ENCODE results near the gene STK33. TPM values are rescaled to one million over a fixed set of nuclear protein-coding genes. Genes with fewer than 3 reads are reported as not detected.

STK33 gene
- total RNA-seq, 1 experiment from 2014 or later: 10.6 TPM

GRCh38 chr11:8541448-8541847, 52.6 kb downstream of the STK33 start:
- Histone ChIP-seq H3K36me3 (replicated peaks; ENCODE audit: control insufficient read depth, insufficient read depth, low read length) (no peaks in the 10 kb centered on the region), H3K4me3 (ENCODE audit: insufficient read depth, low read depth, low read length) (no peak overlapping the region), H3K27me3 (ENCODE audit: control insufficient read depth, insufficient read depth, low read length) (no peaks in the 10 kb centered on the region)
- no peak for DNase-seq

- Histone ChIP-seq H3K27me3 (ENCODE audit: control insufficient read depth, insufficient read depth, low read length) (no peaks in the 10 kb centered on the region), H3K36me3 (replicated peaks; ENCODE audit: control insufficient read depth, insufficient read depth, low read length) (no peaks in the 10 kb centered on the region), H3K4me3 (ENCODE audit: insufficient read depth, low read depth, low read length) (no peak overlapping the region)
- DNase-seq: peak; percentile 18
These were observed 60.7 kb downstream of the STK33 start for GRCh38 chr11:8533332-8533731.

- Histone ChIP-seq H3K36me3 (replicated peaks; ENCODE audit: control insufficient read depth, insufficient read depth, low read length) (no peaks in the 10 kb centered on the region), H3K27me3 (ENCODE audit: control insufficient read depth, insufficient read depth, low read length) (no peaks in the 10 kb centered on the region), H3K4me3 (ENCODE audit: insufficient read depth, low read depth, low read length) (no peak overlapping the region)
- no peak for DNase-seq
These were observed 61.6 kb downstream of the STK33 start for GRCh38 chr11:8532475-8532874.

- Histone ChIP-seq H3K36me3 (replicated peaks; ENCODE audit: control insufficient read depth, insufficient read depth, low read length) (no peaks in the 10 kb centered on the region), H3K4me3 (ENCODE audit: insufficient read depth, low read depth, low read length) (no peak overlapping the region), H3K27me3 (ENCODE audit: control insufficient read depth, insufficient read depth, low read length) (no peaks in the 10 kb centered on the region)
- DNase-seq: no peak
These were observed 62.0 kb downstream of the STK33 start for GRCh38 chr11:8531982-8532381.

GRCh38 chr11:8531312-8531711, 62.7 kb downstream of the STK33 start:
- Histone ChIP-seq H3K27me3 (ENCODE audit: control insufficient read depth, insufficient read depth, low read length) (no peaks in the 10 kb centered on the region), H3K4me3 (ENCODE audit: insufficient read depth, low read depth, low read length) (no peak overlapping the region), H3K36me3 (replicated peaks; ENCODE audit: control insufficient read depth, insufficient read depth, low read length) (no peaks in the 10 kb centered on the region)
- DNase-seq: no peak

GRCh38 chr11:8527939-8528338, 66.1 kb downstream of the STK33 start:
- Histone ChIP-seq H3K36me3 (replicated peaks; ENCODE audit: control insufficient read depth, insufficient read depth, low read length) (no peaks in the 10 kb centered on the region), H3K27me3 (ENCODE audit: control insufficient read depth, insufficient read depth, low read length) (no peaks in the 10 kb centered on the region), H3K4me3 (ENCODE audit: insufficient read depth, low read depth, low read length) (no peak overlapping the region)
- peak; percentile 24 for DNase-seq

GRCh38 chr11:8523396-8523795, 70.6 kb downstream of the STK33 start:
- no peak overlapping the region for H3K4me3 ChIP-seq (ENCODE audit: insufficient read depth, low read depth, low read length)
- DNase-seq: no peak
- H3K36me3 ChIP-seq (replicated peaks; ENCODE audit: control insufficient read depth, insufficient read depth, low read length): no peaks in the 10 kb centered on the region
- no peaks in the 10 kb centered on the region for H3K27me3 ChIP-seq (ENCODE audit: control insufficient read depth, insufficient read depth, low read length)

- Histone ChIP-seq H3K36me3 (replicated peaks; ENCODE audit: control insufficient read depth, insufficient read depth, low read length) (no peaks in the 10 kb centered on the region), H3K4me3 (ENCODE audit: insufficient read depth, low read depth, low read length) (no peak overlapping the region), H3K27me3 (ENCODE audit: control insufficient read depth, insufficient read depth, low read length) (no peaks in the 10 kb centered on the region)
- DNase-seq: no peak
These were observed 81.5 kb downstream of the STK33 start for GRCh38 chr11:8512547-8512946.

GRCh38 chr11:8503910-8504364, 90.1 kb downstream of the STK33 start:
- Histone ChIP-seq H3K36me3 (replicated peaks; ENCODE audit: control insufficient read depth, insufficient read depth, low read length) (no peaks in the 10 kb centered on the region), H3K4me3 (ENCODE audit: insufficient read depth, low read depth, low read length) (no peak overlapping the region), H3K27me3 (ENCODE audit: control insufficient read depth, insufficient read depth, low read length) (no peaks in the 10 kb centered on the region)
- no peak for DNase-seq

GRCh38 chr11:8501836-8502235, 92.2 kb downstream of the STK33 start:
- H3K4me3 ChIP-seq (ENCODE audit: insufficient read depth, low read depth, low read length): no peak overlapping the region
- H3K36me3 ChIP-seq (replicated peaks; ENCODE audit: control insufficient read depth, insufficient read depth, low read length): no peaks in the 10 kb centered on the region
- no peaks in the 10 kb centered on the region for H3K27me3 ChIP-seq (ENCODE audit: control insufficient read depth, insufficient read depth, low read length)
- DNase-seq: no peak

- DNase-seq: no peak
- Histone ChIP-seq H3K4me3 (ENCODE audit: insufficient read depth, low read depth, low read length) (no peak overlapping the region), H3K27me3 (ENCODE audit: control insufficient read depth, insufficient read depth, low read length) (no peaks in the 10 kb centered on the region), H3K36me3 (replicated peaks; ENCODE audit: control insufficient read depth, insufficient read depth, low read length) (no peaks in the 10 kb centered on the region)
These were observed 105.6 kb downstream of the STK33 start for GRCh38 chr11:8488395-8488794.

GRCh38 chr11:8487261-8487660, 106.8 kb downstream of the STK33 start:
- no peak for DNase-seq
- H3K36me3 ChIP-seq (replicated peaks; ENCODE audit: control insufficient read depth, insufficient read depth, low read length): no peaks in the 10 kb centered on the region
- H3K27me3 ChIP-seq (ENCODE audit: control insufficient read depth, insufficient read depth, low read length): no peaks in the 10 kb centered on the region

GRCh38 chr11:8484251-8484650, 109.8 kb downstream of the STK33 start:
- DNase-seq: no peak
- H3K27me3 ChIP-seq (ENCODE audit: control insufficient read depth, insufficient read depth, low read length): no peaks in the 10 kb centered on the region
- H3K36me3 ChIP-seq (replicated peaks; ENCODE audit: control insufficient read depth, insufficient read depth, low read length): no peaks in the 10 kb centered on the region
- H3K4me3 ChIP-seq (ENCODE audit: insufficient read depth, low read depth, low read length): no peak overlapping the region

More at GRCh38 chr11:8487261-8487660, 106.8 kb downstream of the STK33 start:
- no peak overlapping the region for H3K4me3 ChIP-seq (ENCODE audit: insufficient read depth, low read depth, low read length)

- no peaks in the 10 kb centered on the region for H3K27me3 ChIP-seq (ENCODE audit: control insufficient read depth, insufficient read depth, low read length)
- no peak for DNase-seq
- no peak overlapping the region for H3K4me3 ChIP-seq (ENCODE audit: insufficient read depth, low read depth, low read length)
- H3K36me3 ChIP-seq (replicated peaks; ENCODE audit: control insufficient read depth, insufficient read depth, low read length): no peaks in the 10 kb centered on the region
These were observed 113.2 kb downstream of the STK33 start for GRCh38 chr11:8480858-8481257.

GRCh38 chr11:8477680-8478079, 116.3 kb downstream of the STK33 start:
- Histone ChIP-seq H3K27me3 (ENCODE audit: control insufficient read depth, insufficient read depth, low read length) (no peaks in the 10 kb centered on the region), H3K36me3 (replicated peaks; ENCODE audit: control insufficient read depth, insufficient read depth, low read length) (no peaks in the 10 kb centered on the region), H3K4me3 (ENCODE audit: insufficient read depth, low read depth, low read length) (no peak overlapping the region)
- DNase-seq: no peak

- H3K27me3 ChIP-seq (ENCODE audit: control insufficient read depth, insufficient read depth, low read length): no peaks in the 10 kb centered on the region
- no peak overlapping the region for H3K4me3 ChIP-seq (ENCODE audit: insufficient read depth, low read depth, low read length)
- H3K36me3 ChIP-seq (replicated peaks; ENCODE audit: control insufficient read depth, insufficient read depth, low read length): no peaks in the 10 kb centered on the region
- no peak for DNase-seq
These were observed 116.9 kb downstream of the STK33 start for GRCh38 chr11:8477151-8477550.

All from H7 (cell line).